Hepatocyte (in vitro differentiated cells): ENCODE data around the gene NDST1. TPM values are rescaled to one million over a fixed set of nuclear protein-coding genes. Genes with fewer than 3 reads are reported as not detected.
A peak's percentile ranks its signal among the peaks of the same experiment; 100 is the strongest.

ENCODE experiments used
- DNase-seq: peaks from one replicate; pipeline ENCODE4 v3.0.0-alpha.2; 2016; ENCODE audit warnings: low spot score
- H2AFZ ChIP-seq: fragments of 200-600 bp; sonication (generic); 2 replicates; pipeline ENCODE4 v1.6.0; 2016; ENCODE audit warnings: antibody characterized with exemption, mild to moderate bottlenecking
- H3K27ac ChIP-seq: fragments of 200-600 bp; sonication (generic); 2 replicates; pipeline ENCODE4 v1.5.1; 2016; ENCODE audit warnings: mild to moderate bottlenecking
- H3K27me3 ChIP-seq: fragments of 200-600 bp; sonication (generic); 2 replicates; pipeline ENCODE4 v1.6.1; 2016
- H3K36me3 ChIP-seq: fragments of 200-600 bp; sonication (generic); replicated peaks from 2 replicates; pipeline ENCODE4 v1.5.1; 2016; ENCODE audit warnings: low read depth; ENCODE audit not compliant: insufficient read depth
- H3K4me1 ChIP-seq: fragments of 200-600 bp; sonication (generic); 2 replicates; pipeline ENCODE4 v1.5.1; 2016; ENCODE audit warnings: mild to moderate bottlenecking, moderate library complexity; ENCODE audit not compliant: insufficient read depth
- H3K4me2 ChIP-seq: fragments of 200-600 bp; sonication (generic); 2 replicates; pipeline ENCODE4 v1.6.0; 2016
- H3K4me3 ChIP-seq: fragments of 200-600 bp; sonication (generic); 2 replicates; pipeline ENCODE4 v1.5.1; 2016; ENCODE audit warnings: mild to moderate bottlenecking
- H3K79me2 ChIP-seq: fragments of 200-600 bp; sonication (generic); 2 replicates; pipeline ENCODE4 v1.6.0; 2017; ENCODE audit warnings: mild to moderate bottlenecking
- H3K9me2 ChIP-seq: fragments of 200-600 bp; sonication (generic); replicated peaks from 2 replicates; pipeline ENCODE4 v1.6.0; 2017; ENCODE audit warnings: mild to moderate bottlenecking; ENCODE audit not compliant: insufficient read depth
- H3K9me3 ChIP-seq: fragments of 200-600 bp; sonication (generic); 2 replicates; pipeline ENCODE4 v1.5.1; 2016; ENCODE audit warnings: low read depth, mild to moderate bottlenecking
- H4K20me1 ChIP-seq: fragments of 200-600 bp; sonication (generic); 2 replicates; pipeline ENCODE4 v1.6.0; 2016; ENCODE audit warnings: mild to moderate bottlenecking; ENCODE audit not compliant: insufficient read depth, poor library complexity, severe bottlenecking
- CTCF ChIP-seq: fragments of 200-600 bp; sonication (generic); IDR thresholded peaks from 2 replicates; pipeline ENCODE4 v1.5.1; 2016; ENCODE audit warnings: antibody characterized with exemption, mild to moderate bottlenecking; ENCODE audit not compliant: poor library complexity
- EZH2 ChIP-seq: fragments of 200-600 bp; sonication (generic); IDR thresholded peaks from 2 replicates; pipeline ENCODE4 v1.6.1; 2016; ENCODE audit warnings: antibody characterized with exemption, mild to moderate bottlenecking, borderline replicate concordance
- EZH2phosphoT487 ChIP-seq: fragments of 200-600 bp; sonication (generic); IDR thresholded peaks from one replicate; pipeline ENCODE4 v1.6.1; 2018; ENCODE audit warnings: antibody characterized with exemption, mild to moderate bottlenecking, low read depth, moderate library complexity; ENCODE audit not compliant: unreplicated experiment, severe bottlenecking
- WGBS: methylation state at CpG from one replicate; pipeline ENCODE4 v1.1.6; 2016; ENCODE audit warnings: low lambda C conversion rate; ENCODE audit errors: missing lambda C conversion rate; 5-methylcytosine and 5-hydroxymethylcytosine counted together
- polyA plus RNA-seq: library from polyadenylated mRNA; unstranded; fragments of >200 nt; fragmentation: Nextera tagmentation; extraction: Ambion mirVana; gene quantifications from 2 replicates; pipeline ENCODE4 v1.2.1, GENCODE V29; 2016
- total RNA-seq: library from RNA; depleted of rRNA; stranded (reverse); fragments of >200 nt; gene quantifications from 2 replicates; pipeline ENCODE4 v1.2.3, GENCODE V29; 2014

The NDST1 gene
- total and polyA plus RNA-seq, 2 experiments from 2014 or later, result 42.5 to 85.1 TPM

- DNase-seq, result no peak
- no peaks in the 10 kb centered on the region for H3K27me3 ChIP-seq
- H3K9me3 ChIP-seq, result no peaks in the 10 kb centered on the region
- no peak overlapping the region for H3K4me3 ChIP-seq
- peaks cover 63% of the 10 kb centered on the region for H4K20me1 ChIP-seq
- H3K27ac ChIP-seq, result peak overlapping the region; percentile 100
- no peaks in the 10 kb centered on the region for H3K36me3 ChIP-seq
- H3K4me1 ChIP-seq, result peaks cover 56% of the 10 kb centered on the region
- no peaks in the 10 kb centered on the region for H3K9me2 ChIP-seq
- peaks cover 96% of the 10 kb centered on the region for H3K79me2 ChIP-seq
- peak overlapping the region; percentile 41 for H3K4me2 ChIP-seq
- TF ChIP-seq EZH2phosphoT487 (no peak), EZH2 (no peak), CTCF (no peak)
- 58% methylated on average over 1 of the region's 1 CpG for WGBS
- no peak overlapping the region for H2AFZ ChIP-seq
Observed at GRCh38 chr5:150490754-150491153, 17.2 kb upstream of the NDST1 start.

DNA sequence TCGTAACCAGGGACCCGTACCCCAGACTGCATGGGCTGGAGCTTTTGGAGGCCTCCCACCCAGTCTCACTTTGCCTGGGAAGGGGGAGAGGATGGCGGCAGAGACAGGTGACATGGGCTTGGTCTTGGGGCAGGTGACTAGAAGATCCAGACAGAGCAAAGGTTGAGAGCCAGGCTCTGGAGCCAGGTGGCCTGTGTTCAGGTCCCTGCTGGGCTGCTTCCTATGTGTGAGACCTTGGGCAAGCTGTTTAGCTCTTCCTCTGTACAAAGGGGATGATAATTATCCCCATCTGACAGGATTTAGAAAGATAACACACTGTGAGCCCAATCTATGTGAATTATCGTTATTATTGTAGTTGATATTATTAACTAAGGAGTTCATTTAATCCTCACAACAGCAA, 16.1 kb upstream of the NDST1 start:
- Histone ChIP-seq H4K20me1 (peaks cover 66% of the 10 kb centered on the region), H3K79me2 (peaks cover 100% of the 10 kb centered on the region), H3K9me2 (no peaks in the 10 kb centered on the region), H3K9me3 (no peaks in the 10 kb centered on the region), H3K36me3 (no peaks in the 10 kb centered on the region), H3K27me3 (no peaks in the 10 kb centered on the region), H3K4me1 (peaks cover 56% of the 10 kb centered on the region), H3K27ac (peak overlapping the region; percentile 28), H3K4me3 (no peak overlapping the region), H3K4me2 (no peak overlapping the region), H2AFZ (no peak overlapping the region)
- WGBS, result 88% methylated on average over 4 of the region's 4 CpGs
- no peak for DNase-seq
- TF ChIP-seq EZH2 (no peak), CTCF (no peak), EZH2phosphoT487 (no peak)

DNA sequence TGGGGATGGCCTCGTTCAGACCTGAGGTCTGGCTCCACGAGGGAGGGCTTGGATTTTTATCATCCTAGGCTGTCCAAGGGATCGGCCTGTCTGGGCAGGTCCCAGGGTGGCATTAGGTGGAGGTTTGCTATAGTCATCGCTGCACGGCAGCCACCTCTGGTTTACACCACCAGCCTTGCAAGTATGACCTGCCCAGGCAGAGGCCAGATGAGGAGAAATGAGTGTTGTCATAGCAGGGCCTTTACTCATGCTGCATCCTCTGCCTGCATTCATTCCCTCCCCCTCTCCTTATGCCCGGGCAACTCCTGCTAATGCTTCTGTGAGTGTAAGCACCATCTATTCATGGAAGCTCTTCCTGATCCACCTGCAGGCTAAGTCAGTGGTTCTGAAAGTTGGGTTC, 15.3 kb upstream of the NDST1 start:
- no peak for TF ChIP-seq EZH2
- 72% methylated on average over 6 of the region's 6 CpGs for WGBS
- peaks cover 57% of the 10 kb centered on the region for H3K4me1 ChIP-seq
- H3K36me3 ChIP-seq, result no peaks in the 10 kb centered on the region
- H3K4me3 ChIP-seq, result no peak overlapping the region
- H2AFZ ChIP-seq, result no peak overlapping the region
- H3K4me2 ChIP-seq, result no peak overlapping the region
- H3K9me3 ChIP-seq, result no peaks in the 10 kb centered on the region
- H3K79me2 ChIP-seq, result peaks cover 99% of the 10 kb centered on the region
- no peaks in the 10 kb centered on the region for H3K27me3 ChIP-seq
- H4K20me1 ChIP-seq, result peaks cover 66% of the 10 kb centered on the region
- no peak for DNase-seq
- peak overlapping the region; percentile 28 for H3K27ac ChIP-seq
- no peaks in the 10 kb centered on the region for H3K9me2 ChIP-seq

DNA sequence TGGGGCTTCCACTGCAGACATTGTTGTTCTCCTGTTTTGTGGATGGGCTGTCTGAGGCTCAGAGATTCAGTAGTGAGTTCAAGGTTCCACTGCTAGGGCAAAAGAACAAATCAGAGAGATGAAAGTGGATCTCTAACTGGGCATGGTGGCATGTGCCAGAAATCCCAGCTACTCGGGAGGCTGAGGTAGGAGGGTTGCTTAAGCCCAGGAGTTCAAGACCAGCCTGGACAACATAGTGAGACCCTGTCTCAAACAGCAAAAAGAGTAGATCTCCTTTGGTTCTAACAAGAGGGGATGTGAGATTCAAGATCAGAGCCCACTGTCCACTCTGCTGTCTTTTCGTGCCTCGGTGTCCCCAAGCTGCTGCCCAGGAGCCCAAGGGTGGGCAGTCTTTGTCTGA, 11.8 kb upstream of the NDST1 start:
- Histone ChIP-seq H3K4me1 (peaks cover 47% of the 10 kb centered on the region), H3K27ac (peak overlapping the region; percentile 66)
- 100% methylated on average over 3 of the region's 3 CpGs for WGBS

More for the DNA sequence above, 11.8 kb upstream of the NDST1 start:
- peaks cover 64% of the 10 kb centered on the region for H4K20me1 ChIP-seq
- DNase-seq, result no peak
- no peaks in the 10 kb centered on the region for H3K36me3 ChIP-seq
- no peaks in the 10 kb centered on the region for H3K27me3 ChIP-seq
- no peaks in the 10 kb centered on the region for H3K9me3 ChIP-seq
- H3K9me2 ChIP-seq, result no peaks in the 10 kb centered on the region
- H3K4me2 ChIP-seq, result no peak overlapping the region
- H3K4me3 ChIP-seq, result no peak overlapping the region
- TF ChIP-seq EZH2phosphoT487 (no peak), EZH2 (no peak), CTCF (no peak)
- peaks cover 99% of the 10 kb centered on the region for H3K79me2 ChIP-seq
- H2AFZ ChIP-seq, result no peak overlapping the region
